ENCODE results near the gene CD274. TPM values are rescaled to one million over a fixed set of nuclear protein-coding genes. Genes with fewer than 3 reads are reported as not detected.

Gene CD274
- total RNA-seq, 1 experiment from 2014 or later, result 0.42 TPM

- H3K36me3 Mint-ChIP-seq, result no peaks in the 10 kb centered on the region
- DNase-seq (ENCODE audit: low spot score), result no peak
- TF ChIP-seq ZMAT4 (CRISPR knock-in tag; IDR thresholded peaks at IDR 0.05) (no peak), ERG (CRISPR knock-in tag; IDR thresholded peaks at IDR 0.05) (no peak), AFF4 (CRISPR knock-in tag; IDR thresholded peaks at IDR 0.05; ENCODE audit: borderline replicate concordance) (no peak), TCF7 (CRISPR knock-in tag; IDR thresholded peaks at IDR 0.05; ENCODE audit: low read depth) (no peak), ELF4 (CRISPR knock-in tag; IDR thresholded peaks at IDR 0.05; ENCODE audit: low read depth) (no peak), AR (CRISPR knock-in tag; IDR thresholded peaks at IDR 0.05) (no peak), SMAD3 (CRISPR knock-in tag; IDR thresholded peaks at IDR 0.05; ENCODE audit: borderline replicate concordance) (no peak), ZNF532 (CRISPR knock-in tag; IDR thresholded peaks at IDR 0.05; ENCODE audit: borderline replicate concordance) (no peak), ATF1 (CRISPR knock-in tag; IDR thresholded peaks at IDR 0.05) (no peak), KAT7 (CRISPR knock-in tag; IDR thresholded peaks at IDR 0.05; ENCODE audit: borderline replicate concordance) (no peak)
- no peak overlapping the region for H3K4me3 Mint-ChIP-seq
- H3K27ac Mint-ChIP-seq, result no peak overlapping the region
- H3K27me3 Mint-ChIP-seq (ENCODE audit: low read depth), result peaks cover 7% of the 10 kb centered on the region
- POLR2A ChIA-PET, result no interaction called here
- no peak for ATAC-seq
- CTCF ChIA-PET, result no interaction called here
- H3K9me3 Mint-ChIP-seq, result no peaks in the 10 kb centered on the region
- H3K4me1 Mint-ChIP-seq, result peaks cover 3% of the 10 kb centered on the region; the same call in 1 of the 2 replicates
These were observed 18.5 kb downstream of the CD274 start for GRCh38 chr9:5468850-5469249.

GRCh38 chr9:5470122-5470521, 19.8 kb downstream of the CD274 start:
- ATAC-seq (no peak), DNase-seq (ENCODE audit: low spot score) (no peak)
- POLR2A ChIA-PET, result no interaction called here
- Mint-ChIP-seq H3K27ac (no peak overlapping the region), H3K36me3 (no peaks in the 10 kb centered on the region; the same call in 1 of the 2 replicates), H3K4me1 (peaks cover 3% of the 10 kb centered on the region; the same call in 1 of the 2 replicates), H3K27me3 (ENCODE audit: low read depth) (peaks cover 14% of the 10 kb centered on the region), H3K4me3 (no peak overlapping the region), H3K9me3 (no peaks in the 10 kb centered on the region)
- CTCF ChIA-PET, result interaction anchor here (0.6 kb wide), 1 partner anchor 1764 kb away, joined by 6 read pairs; no protein-coding TSS in a partner anchor
- TF ChIP-seq GABPB1 (CRISPR knock-in tag; IDR thresholded peaks at IDR 0.05) (no peak), E2F4 (CRISPR knock-in tag; IDR thresholded peaks at IDR 0.05; ENCODE audit: borderline replicate concordance, low read depth) (no peak), USF1 (CRISPR knock-in tag; IDR thresholded peaks at IDR 0.05) (no peak), SOX15 (CRISPR knock-in tag; IDR thresholded peaks at IDR 0.05) (no peak), GTF2I (CRISPR knock-in tag; conservative IDR thresholded peaks at IDR 0.05) (no peak), NR1H2 (CRISPR knock-in tag; IDR thresholded peaks at IDR 0.05) (no peak), ZNF281 (CRISPR knock-in tag; IDR thresholded peaks at IDR 0.05) (no peak)

All from WTC11 (cell line).